Measurements from ENCODE around the gene MBOAT2.
"Not testable (repeated sequence)": the region's sequence is repeated elsewhere in the genome, so short reads cannot be mapped to it uniquely, and the experiment has no call there.

MBOAT2 gene

GRCh38 chr2:9050122-9050809, 46.8 kb upstream of the MBOAT2 start:
- no peaks in the 10 kb centered on the region for H3K36me3 ChIP-seq (ENCODE audit: insufficient read depth, low read length)
- H4K20me1 ChIP-seq (ENCODE audit: insufficient read depth, low read length), result no peaks in the 10 kb centered on the region
- no peak overlapping the region for H3K9ac ChIP-seq (ENCODE audit: low read depth, low read length)
- no peak overlapping the region for H2AFZ ChIP-seq (ENCODE audit: low read depth, low read length)
- TF ChIP-seq, protein P1, sequence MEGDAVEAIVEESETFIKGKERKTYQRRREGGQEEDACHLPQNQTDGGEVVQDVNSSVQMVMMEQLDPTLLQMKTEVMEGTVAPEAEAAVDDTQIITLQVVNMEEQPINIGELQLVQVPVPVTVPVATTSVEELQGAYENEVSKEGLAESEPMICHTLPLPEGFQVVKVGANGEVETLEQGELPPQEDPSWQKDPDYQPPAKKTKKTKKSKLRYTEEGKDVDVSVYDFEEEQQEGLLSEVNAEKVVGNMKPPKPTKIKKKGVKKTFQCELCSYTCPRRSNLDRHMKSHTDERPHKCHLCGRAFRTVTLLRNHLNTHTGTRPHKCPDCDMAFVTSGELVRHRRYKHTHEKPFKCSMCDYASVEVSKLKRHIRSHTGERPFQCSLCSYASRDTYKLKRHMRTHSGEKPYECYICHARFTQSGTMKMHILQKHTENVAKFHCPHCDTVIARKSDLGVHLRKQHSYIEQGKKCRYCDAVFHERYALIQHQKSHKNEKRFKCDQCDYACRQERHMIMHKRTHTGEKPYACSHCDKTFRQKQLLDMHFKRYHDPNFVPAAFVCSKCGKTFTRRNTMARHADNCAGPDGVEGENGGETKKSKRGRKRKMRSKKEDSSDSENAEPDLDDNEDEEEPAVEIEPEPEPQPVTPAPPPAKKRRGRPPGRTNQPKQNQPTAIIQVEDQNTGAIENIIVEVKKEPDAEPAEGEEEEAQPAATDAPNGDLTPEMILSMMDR (IDR thresholded peaks at IDR 0.05; ENCODE audit: borderline replicate concordance, extremely low read depth, low read length, poor library complexity, severe bottlenecking), result no peak
- TF ChIP-seq EZH2 (IDR thresholded peaks at IDR 0.05; ENCODE audit: borderline replicate concordance, low read depth, low read length, severe bottlenecking), result no peak
- H3K27ac ChIP-seq (ENCODE audit: low read length), result no peak overlapping the region
- no peaks in the 10 kb centered on the region for H3K27me3 ChIP-seq (ENCODE audit: insufficient read depth, low read length, poor library complexity)
- peaks cover 7% of the 10 kb centered on the region; the same call in 1 of the 2 replicates for H3K4me1 ChIP-seq (ENCODE audit: insufficient read depth, low read length)
- H3K4me2 ChIP-seq (ENCODE audit: insufficient read depth, low read length), result no peak overlapping the region
- no peaks in the 10 kb centered on the region for H3K79me2 ChIP-seq (ENCODE audit: insufficient read depth, low read length)
- no peak for ATAC-seq (ENCODE audit: insufficient read depth, low read depth)
- no peak for DNase-seq
- H3K9me3 ChIP-seq (ENCODE audit: insufficient read depth, low read length, severe bottlenecking), result no peaks in the 10 kb centered on the region
- H3K4me3 ChIP-seq (ENCODE audit: low read depth in 1 of 2, low read length in 2 of 2), result no peak overlapping the region

- DNase-seq (no peak), ATAC-seq (ENCODE audit: insufficient read depth, low read depth) (no peak)
- H3K4me1 ChIP-seq (ENCODE audit: insufficient read depth, low read length), result no peaks in the 10 kb centered on the region
- no peaks in the 10 kb centered on the region for H3K79me2 ChIP-seq (ENCODE audit: insufficient read depth, low read length)
- no peak overlapping the region for H2AFZ ChIP-seq (ENCODE audit: low read depth, low read length)
- H3K9ac ChIP-seq (ENCODE audit: low read depth, low read length), result no peak overlapping the region
- H3K36me3 ChIP-seq (ENCODE audit: insufficient read depth, low read length), result no peaks in the 10 kb centered on the region
- H3K9me3 ChIP-seq (ENCODE audit: insufficient read depth, low read length, severe bottlenecking), result no peaks in the 10 kb centered on the region
- H3K27me3 ChIP-seq (ENCODE audit: insufficient read depth, low read length, poor library complexity), result no peaks in the 10 kb centered on the region
- TF ChIP-seq EZH2 (IDR thresholded peaks at IDR 0.05; ENCODE audit: borderline replicate concordance, low read depth, low read length, severe bottlenecking), result no peak
- TF ChIP-seq, protein P1 (IDR thresholded peaks at IDR 0.05; ENCODE audit: borderline replicate concordance, extremely low read depth, low read length, poor library complexity, severe bottlenecking), result no peak
- H3K4me2 ChIP-seq (ENCODE audit: insufficient read depth, low read length), result no peak overlapping the region
- no peaks in the 10 kb centered on the region for H4K20me1 ChIP-seq (ENCODE audit: insufficient read depth, low read length)
- H3K4me3 ChIP-seq (ENCODE audit: low read depth in 1 of 2, low read length in 2 of 2), result no peak overlapping the region
- no peak overlapping the region for H3K27ac ChIP-seq (ENCODE audit: low read length)
These were observed 42.1 kb upstream of the MBOAT2 start for GRCh38 chr2:9045595-9045994.

DNA sequence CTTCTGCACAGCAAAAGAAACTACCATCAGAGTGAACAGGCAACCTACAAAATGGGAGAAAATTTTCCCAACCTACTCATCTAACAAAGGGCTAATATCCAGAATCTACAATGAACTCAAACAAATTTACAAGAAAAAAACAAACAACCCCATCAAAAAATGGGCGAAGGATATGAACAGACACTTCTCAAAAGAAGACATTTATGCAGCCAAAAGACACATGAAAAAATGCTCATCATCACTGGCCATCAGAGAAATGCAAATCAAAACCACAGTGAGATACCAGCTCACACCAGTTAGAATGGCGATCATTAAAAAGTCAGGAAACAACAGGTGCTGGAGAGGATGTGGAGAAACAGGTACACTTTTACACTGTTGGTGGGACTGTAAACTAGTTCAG, 40.0 kb upstream of the MBOAT2 start:
- not testable (repeated sequence) for H3K79me2 ChIP-seq (ENCODE audit: insufficient read depth, low read length); H3K27ac ChIP-seq (ENCODE audit: low read length); DNase-seq; H3K27me3 ChIP-seq (ENCODE audit: insufficient read depth, low read length, poor library complexity); H4K20me1 ChIP-seq (ENCODE audit: insufficient read depth, low read length); H2AFZ ChIP-seq (ENCODE audit: low read depth, low read length); H3K4me1 ChIP-seq (ENCODE audit: insufficient read depth, low read length); ATAC-seq (ENCODE audit: insufficient read depth, low read depth); H3K4me2 ChIP-seq (ENCODE audit: insufficient read depth, low read length); H3K36me3 ChIP-seq (ENCODE audit: insufficient read depth, low read length); H3K4me3 ChIP-seq (ENCODE audit: low read depth in 1 of 2, low read length in 2 of 2); H3K9ac ChIP-seq (ENCODE audit: low read depth, low read length); H3K9me3 ChIP-seq (ENCODE audit: insufficient read depth, low read length, severe bottlenecking)

DNA sequence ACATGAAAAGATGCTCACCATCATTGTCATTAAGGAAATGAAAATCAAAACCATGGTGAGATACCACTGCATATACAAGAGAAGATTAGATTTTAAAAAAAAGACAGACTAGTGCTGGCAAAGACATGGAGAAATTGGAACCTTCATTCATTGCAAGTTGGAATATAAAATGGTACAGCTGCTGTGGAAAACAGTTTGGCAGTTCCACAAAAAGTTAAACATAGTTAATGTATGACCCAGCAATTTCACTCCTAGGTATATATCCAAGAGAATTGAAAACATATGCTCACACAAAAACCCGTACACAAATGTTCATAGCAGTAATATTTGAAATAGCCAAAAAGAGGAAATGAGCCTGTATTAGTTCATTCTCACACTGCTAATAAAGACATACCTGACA, 33.7 kb upstream of the MBOAT2 start:
- DNase-seq (no peak), ATAC-seq (ENCODE audit: insufficient read depth, low read depth) (no peak)
- Histone ChIP-seq H3K79me2 (ENCODE audit: insufficient read depth, low read length) (no peaks in the 10 kb centered on the region), H3K4me1 (ENCODE audit: insufficient read depth, low read length) (peaks cover 29% of the 10 kb centered on the region), H3K9me3 (ENCODE audit: insufficient read depth, low read length, severe bottlenecking) (peaks cover 7% of the 10 kb centered on the region), H3K4me3 (ENCODE audit: low read depth in 1 of 2, low read length in 2 of 2) (no peak overlapping the region), H4K20me1 (ENCODE audit: insufficient read depth, low read length) (no peaks in the 10 kb centered on the region), H3K9ac (ENCODE audit: low read depth, low read length) (no peak overlapping the region), H3K4me2 (ENCODE audit: insufficient read depth, low read length) (no peak overlapping the region), H3K36me3 (ENCODE audit: insufficient read depth, low read length) (no peaks in the 10 kb centered on the region), H3K27me3 (ENCODE audit: insufficient read depth, low read length, poor library complexity) (no peaks in the 10 kb centered on the region), H2AFZ (ENCODE audit: low read depth, low read length) (no peak overlapping the region), H3K27ac (ENCODE audit: low read length) (no peak overlapping the region)
- no peak for TF ChIP-seq EZH2 (IDR thresholded peaks at IDR 0.05; ENCODE audit: borderline replicate concordance, low read depth, low read length, severe bottlenecking)
- TF ChIP-seq, protein P1 (IDR thresholded peaks at IDR 0.05; ENCODE audit: borderline replicate concordance, extremely low read depth, low read length, poor library complexity, severe bottlenecking), result no peak
